22Rv1 (cell line): ENCODE measurements around the gene IFNA1.

Experiments
- CTCF ChIP-seq: fragments of 450-650 bp; IDR thresholded peaks from 2 replicates; pipeline ENCODE4 v1.5.1; 2017; ENCODE audit warnings: mild to moderate bottlenecking
- ZFX ChIP-seq: fragments of 450-650 bp; IDR thresholded peaks from 2 replicates; pipeline ENCODE4 v1.6.1; 2017; ENCODE audit warnings: antibody characterized with exemption, borderline replicate concordance

GRCh38 chr9:21413624-21414023, 26.6 kb upstream of the IFNA1 start:
- peak; percentile 20; the same call in 1 of the 2 replicates for TF ChIP-seq CTCF
- no peak for TF ChIP-seq ZFX
